CD4-positive, alpha-beta T cell treated with Interleukin-2 at 100 ng/mL for 4 hours (primary cell): ENCODE data around the gene NFATC1.

ENCODE experiments used
- DNase-seq: peaks from one replicate; pipeline ENCODE4 v3.0.0-alpha.2; 2020; ENCODE audit warnings: low spot score

The NFATC1 gene

GRCh38 chr18:79458131-79458838 is 62.6 kb downstream of the NFATC1 start:
- no peak for DNase-seq

GRCh38 chr18:79458917-79459803 is 63.4 kb downstream of the NFATC1 start:
- no peak for DNase-seq

GRCh38 chr18:79459946-79460480 is 64.3 kb downstream of the NFATC1 start:
- DNase-seq, result no peak

- no peak for DNase-seq
These were observed 65.0 kb downstream of the NFATC1 start for GRCh38 chr18:79460481-79461300.

- DNase-seq, result no peak
These were observed 65.9 kb downstream of the NFATC1 start for GRCh38 chr18:79461627-79462026.

GRCh38 chr18:79463424-79463960 is 67.8 kb downstream of the NFATC1 start:
- DNase-seq, result no peak

- no peak for DNase-seq
These were observed 69.8 kb downstream of the NFATC1 start for GRCh38 chr18:79465392-79465991.

- DNase-seq, result no peak
These were observed 70.9 kb downstream of the NFATC1 start for GRCh38 chr18:79466591-79466990.

- no peak for DNase-seq
These were observed 71.4 kb downstream of the NFATC1 start for GRCh38 chr18:79467126-79467525.

- no peak for DNase-seq
These were observed 72.5 kb downstream of the NFATC1 start for GRCh38 chr18:79468119-79468789.

GRCh38 chr18:79469309-79469708 is 73.6 kb downstream of the NFATC1 start:
- no peak for DNase-seq

GRCh38 chr18:79469751-79470505 is 74.2 kb downstream of the NFATC1 start:
- DNase-seq, result no peak

- no peak for DNase-seq
These were observed 74.8 kb downstream of the NFATC1 start for GRCh38 chr18:79470547-79470946.

GRCh38 chr18:79471046-79471445 is 75.3 kb downstream of the NFATC1 start:
- DNase-seq, result no peak

- DNase-seq, result no peak
These were observed 75.9 kb downstream of the NFATC1 start for GRCh38 chr18:79471597-79471996.

- DNase-seq, result no peak
These were observed 76.4 kb downstream of the NFATC1 start for GRCh38 chr18:79472176-79472575.

- no peak for DNase-seq
These were observed 77.2 kb downstream of the NFATC1 start for GRCh38 chr18:79472946-79473345.

GRCh38 chr18:79476031-79476917 is 80.5 kb downstream of the NFATC1 start:
- DNase-seq, result no peak

GRCh38 chr18:79476918-79477571 is 81.3 kb downstream of the NFATC1 start:
- DNase-seq, result no peak
